Endothelial cell of umbilical vein (primary cell): Measurements from ENCODE around the gene EPN2. TPM values are rescaled to one million over a fixed set of nuclear protein-coding genes. Genes with fewer than 3 reads are reported as not detected.

ENCODE experiments used
- BruUV-seq: library from RNA; stranded (reverse); fragments of 400-500 nt; replicated peaks from 2 replicates; lab custom pipeline; 2021; lab: Mats Ljungman, UMichigan
- CTCF ChIA-PET: fragments of 300-600, 350-600 bp; sonication (Branson Sonifier 250); formaldehyde crosslinking; loops from one replicate; lab custom pipeline; 2021; ENCODE audit warnings: antibody characterized with exemption, inconsistent platforms; lab: Charles Lee
- POLR2A ChIA-PET: fragments of 300-600, 350-600 bp; sonication (Branson Sonifier 250); formaldehyde crosslinking; loops from one replicate; lab custom pipeline; 2021; ENCODE audit warnings: antibody characterized with exemption, inconsistent platforms; lab: Charles Lee
- DNase-seq: peaks from one replicate; pipeline ENCODE4 v3.0.0-alpha.2; 2011; ENCODE audit warnings: low read depth, low spot score
- FAIRE-seq: peaks from 2 replicates; lab custom pipeline; 2011; peaks lifted over from hg19 to GRCh38; lab: Jason Lieb, UNC
- H2AFZ ChIP-seq: 2 replicates; pipeline ENCODE4 v1.6.0; 2012; ENCODE audit warnings: low read depth, low read length, control low read depth, inconsistent platforms
- H3K27ac ChIP-seq: 2 replicates; pipeline ENCODE4 v1.5.1; 2011; ENCODE audit warnings: low read depth, mild to moderate bottlenecking, control low read depth, low read length, moderate library complexity; ENCODE audit not compliant: insufficient read depth
- H3K27me3 ChIP-seq, 2 experiments: 2 replicates each; pipeline versions ENCODE4 v1.6.0 to v1.6.1; 2011; ENCODE audit warnings: low read length in 2 of 2, mixed read lengths in 1 of 2; ENCODE audit not compliant: control insufficient read depth in 2 of 2, insufficient read depth in 2 of 2
- H3K36me3 ChIP-seq, 2 experiments: 2 replicates in 1 of 2; 3 replicates in 1 of 2; pipeline ENCODE4 v1.5.1; 2011; ENCODE audit warnings: low read length in 2 of 2, mild to moderate bottlenecking in 1 of 2, moderate library complexity in 1 of 2; ENCODE audit not compliant: control insufficient read depth in 2 of 2, insufficient read depth in 2 of 2; ENCODE audit errors: extremely low read depth in 1 of 2
- H3K4me1 ChIP-seq: 3 replicates; pipeline ENCODE4 v1.5.1; 2011; ENCODE audit warnings: mild to moderate bottlenecking, low read length; ENCODE audit not compliant: control insufficient read depth, insufficient read depth; ENCODE audit errors: extremely low read depth
- H3K4me2 ChIP-seq: 2 replicates; pipeline ENCODE4 v1.6.1; 2011; ENCODE audit warnings: low read length, control low read depth, mixed read lengths; ENCODE audit not compliant: insufficient read depth
- H3K4me3 ChIP-seq, 3 experiments: fragments of 200-600 bp in 1 of 3; sonication (generic), shearing (Covaris generic) in 1 of 3; replicated peaks in 1 of 3; 2 replicates each; pipeline ENCODE4 v1.5.1; 2011 to 2016; ENCODE audit warnings: control low read depth in 3 of 3, low read length in 3 of 3, mild to moderate bottlenecking in 2 of 3, inconsistent platforms in 1 of 3, low read depth in 1 of 3, moderate library complexity in 1 of 3; ENCODE audit not compliant: insufficient read depth in 1 of 3
- H3K79me2 ChIP-seq: 2 replicates; pipeline ENCODE4 v1.6.0; 2012; ENCODE audit warnings: low read length, inconsistent platforms; ENCODE audit not compliant: control insufficient read depth, insufficient read depth
- H3K9ac ChIP-seq: replicated peaks from 2 replicates; pipeline ENCODE3; 2011; ENCODE audit warnings: low read length, control low read depth; ENCODE audit not compliant: insufficient read depth; ENCODE audit errors: extremely low read depth
- H3K9me1 ChIP-seq: replicated peaks from 3 replicates; pipeline ENCODE4 v1.6.0; 2011; ENCODE audit warnings: mild to moderate bottlenecking, low read length; ENCODE audit not compliant: control insufficient read depth, insufficient read depth; ENCODE audit errors: extremely low read depth
- H3K9me3 ChIP-seq: replicated peaks from 2 replicates; pipeline ENCODE4 v1.5.1; 2012; ENCODE audit warnings: low read length, inconsistent platforms; ENCODE audit not compliant: control insufficient read depth, insufficient read depth
- H4K20me1 ChIP-seq: replicated peaks from 2 replicates; pipeline ENCODE3; 2011; ENCODE audit warnings: mild to moderate bottlenecking, low read length; ENCODE audit not compliant: control insufficient read depth, insufficient read depth; ENCODE audit errors: extremely low read depth
- EZH2 ChIP-seq: IDR thresholded peaks from 2 replicates; pipeline ENCODE4 v1.6.1; 2012; ENCODE audit warnings: borderline replicate concordance, low read depth, mild to moderate bottlenecking, moderate library complexity, low read length, inconsistent platforms; ENCODE audit not compliant: severe bottlenecking
- FOS ChIP-seq: IDR thresholded peaks from 2 replicates; pipeline ENCODE4 v1.6.1; 2011; ENCODE audit warnings: mild to moderate bottlenecking, low read length, moderate library complexity, borderline replicate concordance; ENCODE audit not compliant: insufficient read depth
- GATA2 ChIP-seq: IDR thresholded peaks from 2 replicates; pipeline ENCODE4 v1.7.0; 2011; ENCODE audit warnings: low read depth, mild to moderate bottlenecking, moderate library complexity, mixed read lengths, low read length; ENCODE audit not compliant: insufficient read length, insufficient read depth
- JUN ChIP-seq: IDR thresholded peaks from 2 replicates; pipeline ENCODE4 v1.6.1; 2011; ENCODE audit warnings: borderline replicate concordance, low read depth; ENCODE audit not compliant: insufficient read length, insufficient read depth
- MYC ChIP-seq: IDR thresholded peaks from one replicate; pipeline ENCODE4 v1.6.1; 2011; ENCODE audit warnings: mild to moderate bottlenecking, low read depth, low read length
- POLR2A ChIP-seq: IDR thresholded peaks from 2 replicates; pipeline ENCODE4 v1.6.1; 2012; ENCODE audit warnings: low read depth, mild to moderate bottlenecking, control low read depth, low read length
- POLR2AphosphoS5 ChIP-seq: IDR thresholded peaks from 2 replicates; pipeline ENCODE4 v1.6.1; 2012; ENCODE audit warnings: low read depth, mild to moderate bottlenecking, control low read depth, low read length, moderate library complexity; ENCODE audit not compliant: insufficient read depth
- dilution Hi-C: fragments of 300-500 bp; cut with MboI; formaldehyde crosslinking; loops from one replicate; pipeline ENCODE4 v1.15.0; 2019; ENCODE audit warnings: low sequenced_read_pairs; ENCODE audit not compliant: extremely low pct_ligation_motif_present
- intact Hi-C: fragments of 100-400 bp; cut with micrococcal nuclease; formaldehyde crosslinking; loops from one replicate; pipeline ENCODE4 v1.10.0; 2022
- polyA plus RNA-seq, 4 experiments: library from polyadenylated mRNA; depleted of rRNA in 3 of 4; stranded (reverse) in 3 of 4; unstranded in 1 of 4; fragments of >200 nt; gene quantifications; 2 replicates each; pipeline versions ENCODE4 v1.2.1 to v1.2.3, GENCODE V29; 2011 to 2012; ENCODE audit warnings: missing spikeins in 1 of 4
- total RNA-seq: library from RNA; stranded (reverse); gene quantifications from 2 replicates; pipeline ENCODE4 v1.2.3, GENCODE V29; 2021
- TF ChIP-seq, protein P1 (sequence below): IDR thresholded peaks from 2 replicates; pipeline ENCODE4 v1.6.1; 2011; ENCODE audit not compliant: insufficient read depth, insufficient read length
- TF ChIP-seq, protein P2 (sequence below), 2 donors: IDR thresholded peaks; 1 replicate in 1 of 2; 2 replicates in 1 of 2; pipeline ENCODE4 v1.5.1; 2011; ENCODE audit warnings: low read length in 2 of 2, mild to moderate bottlenecking in 2 of 2, moderate library complexity in 2 of 2, control low read depth in 1 of 2, inconsistent platforms in 1 of 2, low read depth in 1 of 2; ENCODE audit not compliant: insufficient read depth in 1 of 2; ENCODE audit errors: extremely low read depth in 1 of 2

EPN2 gene
- total and polyA plus RNA-seq, 2 donors (not counting 3 experiments of a cell fraction or from before 2014, with no cell fraction given), result 40.3 to 70.5 TPM

DNA sequence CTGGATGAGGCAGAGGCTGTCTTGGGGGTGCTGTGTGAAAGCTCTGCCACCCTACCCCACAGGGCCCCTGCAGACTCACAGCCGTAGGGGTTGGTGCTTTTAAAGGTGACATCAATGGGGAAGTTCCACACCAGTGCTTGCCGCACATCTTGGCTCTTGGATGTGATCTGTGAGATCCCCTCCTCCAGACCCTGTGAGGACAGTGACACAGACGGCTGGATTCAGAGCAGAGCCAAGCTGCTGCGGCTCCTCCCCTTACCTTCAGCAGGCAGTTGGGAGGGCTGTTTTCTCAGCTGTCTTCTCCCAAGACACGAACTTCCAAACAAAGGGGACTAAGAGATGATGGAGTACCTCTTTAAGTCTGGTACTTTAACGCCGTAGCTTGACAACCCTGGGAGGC, 120.6 kb downstream of the EPN2 start:
- Histone ChIP-seq H3K9ac (no peak overlapping the region), H3K79me2 (no peaks in the 10 kb centered on the region), H3K27ac (no peak overlapping the region), H4K20me1 (no peaks in the 10 kb centered on the region), H3K4me3 (no peak overlapping the region), H3K27me3 (no peaks in the 10 kb centered on the region), H2AFZ (no peak overlapping the region), H3K36me3 (peaks cover 0 to 2% of the 10 kb centered on the region in 2 experiments), H3K9me1 (no peaks in the 10 kb centered on the region), H3K9me3 (no peaks in the 10 kb centered on the region), H3K4me2 (no peak overlapping the region), H3K4me1 (peaks cover 8% of the 10 kb centered on the region)
- BruUV-seq, result no TSS peak
- FAIRE-seq (no peak), DNase-seq (no peak)
- CTCF ChIA-PET, result interaction anchor here (0.9 kb wide), 1 partner anchor 11 kb away, joined by 4 read pairs; no protein-coding TSS in a partner anchor
- dilution Hi-C loops, result no loop called here
- no peak for TF ChIP-seq EZH2
- TF ChIP-seq JUN, result no peak
- TF ChIP-seq, protein P1, sequence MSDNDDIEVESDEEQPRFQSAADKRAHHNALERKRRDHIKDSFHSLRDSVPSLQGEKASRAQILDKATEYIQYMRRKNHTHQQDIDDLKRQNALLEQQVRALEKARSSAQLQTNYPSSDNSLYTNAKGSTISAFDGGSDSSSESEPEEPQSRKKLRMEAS, result no peak
- TF ChIP-seq POLR2AphosphoS5, result no peak
- TF ChIP-seq GATA2, result no peak
- no peak for TF ChIP-seq POLR2A
- no peak for TF ChIP-seq MYC
- no peak for TF ChIP-seq FOS
- TF ChIP-seq, protein P2, sequence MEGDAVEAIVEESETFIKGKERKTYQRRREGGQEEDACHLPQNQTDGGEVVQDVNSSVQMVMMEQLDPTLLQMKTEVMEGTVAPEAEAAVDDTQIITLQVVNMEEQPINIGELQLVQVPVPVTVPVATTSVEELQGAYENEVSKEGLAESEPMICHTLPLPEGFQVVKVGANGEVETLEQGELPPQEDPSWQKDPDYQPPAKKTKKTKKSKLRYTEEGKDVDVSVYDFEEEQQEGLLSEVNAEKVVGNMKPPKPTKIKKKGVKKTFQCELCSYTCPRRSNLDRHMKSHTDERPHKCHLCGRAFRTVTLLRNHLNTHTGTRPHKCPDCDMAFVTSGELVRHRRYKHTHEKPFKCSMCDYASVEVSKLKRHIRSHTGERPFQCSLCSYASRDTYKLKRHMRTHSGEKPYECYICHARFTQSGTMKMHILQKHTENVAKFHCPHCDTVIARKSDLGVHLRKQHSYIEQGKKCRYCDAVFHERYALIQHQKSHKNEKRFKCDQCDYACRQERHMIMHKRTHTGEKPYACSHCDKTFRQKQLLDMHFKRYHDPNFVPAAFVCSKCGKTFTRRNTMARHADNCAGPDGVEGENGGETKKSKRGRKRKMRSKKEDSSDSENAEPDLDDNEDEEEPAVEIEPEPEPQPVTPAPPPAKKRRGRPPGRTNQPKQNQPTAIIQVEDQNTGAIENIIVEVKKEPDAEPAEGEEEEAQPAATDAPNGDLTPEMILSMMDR (IDR thresholded peaks at IDR 0.05; ENCODE audit: extremely low read depth in 1 of 2, insufficient read depth in 1 of 2, low read depth in 1 of 2, low read length in 2 of 2), result no peak
- intact Hi-C loops, result no loop called here
- POLR2A ChIA-PET, result no interaction called here
